Osteoblast (primary cell): Measurements from ENCODE around the gene AFF1. TPM values are rescaled to one million over a fixed set of nuclear protein-coding genes. Genes with fewer than 3 reads are reported as not detected.

ENCODE experiments used
- DNase-seq: peaks from one replicate; pipeline ENCODE4 v3.0.0; 2011; ENCODE audit warnings: low spot score, mixed read lengths; ENCODE audit not compliant: insufficient read length; ENCODE audit errors: missing footprints
- H2AFZ ChIP-seq: 2 replicates; pipeline ENCODE4 v1.6.0; 2011; ENCODE audit warnings: mild to moderate bottlenecking, low read length
- H3K27ac ChIP-seq: 2 replicates; pipeline ENCODE4 v1.5.1; 2011; ENCODE audit warnings: mild to moderate bottlenecking, low read depth, low read length, moderate library complexity
- H3K27me3 ChIP-seq: 2 replicates; pipeline ENCODE4 v1.6.0; 2012; ENCODE audit warnings: mild to moderate bottlenecking, control low read depth, inconsistent platforms, low read length, moderate library complexity; ENCODE audit not compliant: insufficient read depth
- H3K36me3 ChIP-seq: 2 replicates; pipeline ENCODE4 v1.5.1; 2011; ENCODE audit warnings: mild to moderate bottlenecking, low read length, control low read depth, moderate library complexity; ENCODE audit not compliant: insufficient read depth
- H3K4me1 ChIP-seq: 2 replicates; pipeline ENCODE4 v1.5.1; 2011; ENCODE audit warnings: mild to moderate bottlenecking, low read length, control low read depth, moderate library complexity; ENCODE audit not compliant: insufficient read depth
- H3K4me2 ChIP-seq: 2 replicates; pipeline ENCODE4 v1.6.0; 2011; ENCODE audit warnings: mild to moderate bottlenecking, low read length; ENCODE audit not compliant: insufficient read depth
- H3K4me3 ChIP-seq: fragments of 200-600 bp; sonication (generic); 3 replicates; pipeline ENCODE4 v1.5.1; 2012; ENCODE audit warnings: mild to moderate bottlenecking, low read length, inconsistent platforms; ENCODE audit not compliant: insufficient read depth
- H3K79me2 ChIP-seq: 2 replicates; pipeline ENCODE4 v1.6.0; 2012; ENCODE audit warnings: mild to moderate bottlenecking, low read length, control low read depth, inconsistent platforms; ENCODE audit not compliant: insufficient read depth
- H3K9me3 ChIP-seq: 2 replicates; pipeline ENCODE4 v1.5.1; 2011; ENCODE audit warnings: low read depth, low read length, control low read depth
- H4K20me1 ChIP-seq: 2 replicates; pipeline ENCODE4 v1.6.0; 2012; ENCODE audit warnings: mild to moderate bottlenecking, low read length, control low read depth; ENCODE audit not compliant: insufficient read depth
- CTCF ChIP-seq: IDR thresholded peaks from 2 replicates; pipeline ENCODE4 v1.5.1; 2011; ENCODE audit warnings: mild to moderate bottlenecking, low read depth, low read length, moderate library complexity; ENCODE audit errors: extremely low read depth
- total RNA-seq: library from RNA; depleted of rRNA; stranded (reverse); fragments of >200 nt; gene quantifications from 2 replicates; pipeline ENCODE4 v1.2.3, GENCODE V29; 2012

AFF1 gene
- 19.5 and 22.7 TPM in 2 replicates for total RNA-seq

GRCh38 chr4:86934771-86935565 lies at the start of gene AFF1:
TSS of gene AFF1 (plus strand) at chr4:86935011. CDS start at chr4:86948534, 13,523 bp downstream.
- H2AFZ ChIP-seq = peak within 1 kb of the TSS; percentile 98
- H3K9me3 ChIP-seq = no peaks in the 10 kb centered on the region
- peaks cover 35% of the 10 kb centered on the region for H3K79me2 ChIP-seq
- peak within 1 kb of the TSS; percentile 92 for H3K4me3 ChIP-seq
- DNase-seq = peak; percentile 97
- peaks cover 26% of the 10 kb centered on the region for H3K4me1 ChIP-seq
- peak within 1 kb of the TSS; percentile 92 for H3K27ac ChIP-seq
- no peaks in the 10 kb centered on the region for H4K20me1 ChIP-seq
- peak within 1 kb of the TSS; percentile 98 for H3K4me2 ChIP-seq
- H3K27me3 ChIP-seq = no peaks in the 10 kb centered on the region
- no peak for TF ChIP-seq CTCF
- no peaks in the 10 kb centered on the region for H3K36me3 ChIP-seq

- no peaks in the 10 kb centered on the region for H3K9me3 ChIP-seq
- no peaks in the 10 kb centered on the region for H3K36me3 ChIP-seq
- no peak overlapping the region for H2AFZ ChIP-seq
- TF ChIP-seq CTCF = no peak
- H3K4me2 ChIP-seq = no peak overlapping the region
- no peaks in the 10 kb centered on the region for H3K27me3 ChIP-seq
- no peaks in the 10 kb centered on the region for H4K20me1 ChIP-seq
- H3K79me2 ChIP-seq = no peaks in the 10 kb centered on the region
- H3K4me1 ChIP-seq = no peaks in the 10 kb centered on the region
- H3K4me3 ChIP-seq = no peak overlapping the region
- no peak overlapping the region for H3K27ac ChIP-seq
- DNase-seq = no peak
Observed at GRCh38 chr4:86890790-86891189, 44.0 kb upstream of the AFF1 start.

- Histone ChIP-seq H3K79me2 (no peaks in the 10 kb centered on the region), H3K27ac (no peak within 1 kb of the TSS), H3K4me1 (no peaks in the 10 kb centered on the region), H3K4me2 (peak within 1 kb of the TSS; percentile 95), H3K36me3 (no peaks in the 10 kb centered on the region), H3K4me3 (peak within 1 kb of the TSS; percentile 81), H3K9me3 (no peaks in the 10 kb centered on the region), H2AFZ (peak within 1 kb of the TSS; percentile 93), H3K27me3 (no peaks in the 10 kb centered on the region), H4K20me1 (no peaks in the 10 kb centered on the region)
- TF ChIP-seq CTCF = no peak
- DNase-seq = peak; percentile 83
Observed at GRCh38 chr4:86891762-86892635, 42.8 kb upstream of the AFF1 start, which contains the start of gene C4orf36. TSS of gene C4orf36 (minus strand) at chr4:86892422. CDS start at chr4:86891520, 902 bp downstream.

GRCh38 chr4:86892636-86892960 lies 42.2 kb upstream of the AFF1 start:
- Histone ChIP-seq H4K20me1 (no peaks in the 10 kb centered on the region), H3K36me3 (no peaks in the 10 kb centered on the region), H3K27ac (no peak overlapping the region), H3K79me2 (no peaks in the 10 kb centered on the region), H3K9me3 (no peaks in the 10 kb centered on the region), H3K4me2 (peak overlapping the region; percentile 95), H3K27me3 (no peaks in the 10 kb centered on the region), H3K4me3 (peak overlapping the region; percentile 81), H3K4me1 (no peaks in the 10 kb centered on the region), H2AFZ (peak overlapping the region; percentile 93)
- no peak for TF ChIP-seq CTCF
- DNase-seq = no peak
